A549 (cell line): ENCODE results near the gene ANKS1B.

Experiments
- BHLHE40 ChIP-seq: IDR thresholded peaks from 2 replicates; pipeline ENCODE4 v1.6.1; 2012; ENCODE audit warnings: low read depth, low read length, inconsistent platforms
- CBX2 ChIP-seq: fragments of 200-600 bp; sonication (generic); IDR thresholded peaks from 2 replicates; pipeline ENCODE4 v1.6.1; 2016; ENCODE audit warnings: low read depth, mild to moderate bottlenecking, borderline replicate concordance
- CBX8 ChIP-seq: fragments of 200-600 bp; sonication (generic); IDR thresholded peaks from 2 replicates; pipeline ENCODE4 v1.6.1; 2016
- CEBPB ChIP-seq, 2 experiments: fragments of >200 bp in 1 of 2; sonication (Bioruptor Twin) in 1 of 2; formaldehyde crosslinking in 1 of 2; IDR thresholded peaks; 2 replicates each; pipeline ENCODE4 v1.6.1; 2012 to 2016
- CHD2 ChIP-seq: fragments of 150-350 bp; IDR thresholded peaks from 2 replicates; pipeline ENCODE4 v1.6.1; 2014; ENCODE audit warnings: low read length; ENCODE audit not compliant: partially characterized antibody
- EP300 ChIP-seq, 2 experiments: fragments of >200 bp; sonication (Bioruptor Twin); formaldehyde crosslinking; IDR thresholded peaks; 2 replicates in 1 of 2; 3 replicates in 1 of 2; pipeline ENCODE4 v1.6.1; 2016 to 2017
- MAZ ChIP-seq: fragments of 150-350 bp; IDR thresholded peaks from 2 replicates; pipeline ENCODE4 v1.6.1; 2014; ENCODE audit warnings: antibody characterized with exemption, low read depth, low read length, borderline replicate concordance
- POLR2A ChIP-seq: IDR thresholded peaks from 2 replicates; pipeline ENCODE4 v1.6.1; 2012; ENCODE audit warnings: mild to moderate bottlenecking, low read length
- POLR2AphosphoS2 ChIP-seq: conservative IDR thresholded peaks from 2 replicates; pipeline ENCODE4 v1.6.1; 2012; ENCODE audit warnings: low read length, improper control_type of control experiment, inconsistent platforms
- RAD21 ChIP-seq, 2 experiments: fragments of >200 bp in 1 of 2; sonication (Bioruptor Twin) in 1 of 2; formaldehyde crosslinking in 1 of 2; IDR thresholded peaks in 1 of 2; conservative IDR thresholded peaks in 1 of 2; 2 replicates in 1 of 2; 3 replicates in 1 of 2; pipeline ENCODE4 v1.6.1; 2012 to 2018; ENCODE audit warnings: inconsistent platforms in 1 of 2
- TF ChIP-seq, protein P1 (sequence below): fragments of >200 bp; sonication (Bioruptor Twin); formaldehyde crosslinking; IDR thresholded peaks from 3 replicates; pipeline ENCODE4 v1.5.1; 2016
- TF ChIP-seq, protein P2 (sequence below): fragments of 200-600 bp; sonication (generic); IDR thresholded peaks from 2 replicates; pipeline ENCODE4 v1.6.1; 2016; ENCODE audit warnings: antibody characterized with exemption, mild to moderate bottlenecking, moderate library complexity

DNA sequence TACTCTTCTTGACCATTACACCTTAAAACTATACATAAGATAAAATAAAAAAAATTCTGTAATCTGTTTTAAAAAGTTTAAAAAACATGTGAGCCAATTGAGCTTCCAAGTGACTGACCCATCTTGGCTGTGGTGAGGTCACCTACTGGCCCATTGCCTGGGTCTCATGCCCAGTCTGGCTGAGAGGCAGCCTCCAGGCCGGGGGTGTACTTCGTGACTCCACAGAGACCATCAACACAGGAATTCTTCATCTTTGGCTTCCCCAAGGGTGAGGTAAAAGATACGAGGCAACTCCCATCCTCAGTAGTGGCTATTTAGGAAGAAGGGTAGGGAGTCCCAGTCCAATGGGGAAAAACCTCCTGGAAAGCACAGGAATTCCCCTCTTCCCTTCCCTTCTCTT, 1226.4 kb downstream of the ANKS1B start:
- TF ChIP-seq, protein P1, sequence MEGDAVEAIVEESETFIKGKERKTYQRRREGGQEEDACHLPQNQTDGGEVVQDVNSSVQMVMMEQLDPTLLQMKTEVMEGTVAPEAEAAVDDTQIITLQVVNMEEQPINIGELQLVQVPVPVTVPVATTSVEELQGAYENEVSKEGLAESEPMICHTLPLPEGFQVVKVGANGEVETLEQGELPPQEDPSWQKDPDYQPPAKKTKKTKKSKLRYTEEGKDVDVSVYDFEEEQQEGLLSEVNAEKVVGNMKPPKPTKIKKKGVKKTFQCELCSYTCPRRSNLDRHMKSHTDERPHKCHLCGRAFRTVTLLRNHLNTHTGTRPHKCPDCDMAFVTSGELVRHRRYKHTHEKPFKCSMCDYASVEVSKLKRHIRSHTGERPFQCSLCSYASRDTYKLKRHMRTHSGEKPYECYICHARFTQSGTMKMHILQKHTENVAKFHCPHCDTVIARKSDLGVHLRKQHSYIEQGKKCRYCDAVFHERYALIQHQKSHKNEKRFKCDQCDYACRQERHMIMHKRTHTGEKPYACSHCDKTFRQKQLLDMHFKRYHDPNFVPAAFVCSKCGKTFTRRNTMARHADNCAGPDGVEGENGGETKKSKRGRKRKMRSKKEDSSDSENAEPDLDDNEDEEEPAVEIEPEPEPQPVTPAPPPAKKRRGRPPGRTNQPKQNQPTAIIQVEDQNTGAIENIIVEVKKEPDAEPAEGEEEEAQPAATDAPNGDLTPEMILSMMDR = no peak
- TF ChIP-seq CBX8 = no peak
- TF ChIP-seq CHD2 = no peak
- no peak for TF ChIP-seq POLR2A
- no peak for TF ChIP-seq EP300 (IDR thresholded peaks at IDR 0.05)
- TF ChIP-seq CEBPB (IDR thresholded peaks at IDR 0.05) = no peak
- TF ChIP-seq BHLHE40 = no peak
- no peak for TF ChIP-seq RAD21 (conservative IDR thresholded peaks at IDR 0.05 in 1 of 2, IDR thresholded peaks at IDR 0.05 in 1 of 2)
- TF ChIP-seq CBX2 = no peak
- TF ChIP-seq, protein P2, sequence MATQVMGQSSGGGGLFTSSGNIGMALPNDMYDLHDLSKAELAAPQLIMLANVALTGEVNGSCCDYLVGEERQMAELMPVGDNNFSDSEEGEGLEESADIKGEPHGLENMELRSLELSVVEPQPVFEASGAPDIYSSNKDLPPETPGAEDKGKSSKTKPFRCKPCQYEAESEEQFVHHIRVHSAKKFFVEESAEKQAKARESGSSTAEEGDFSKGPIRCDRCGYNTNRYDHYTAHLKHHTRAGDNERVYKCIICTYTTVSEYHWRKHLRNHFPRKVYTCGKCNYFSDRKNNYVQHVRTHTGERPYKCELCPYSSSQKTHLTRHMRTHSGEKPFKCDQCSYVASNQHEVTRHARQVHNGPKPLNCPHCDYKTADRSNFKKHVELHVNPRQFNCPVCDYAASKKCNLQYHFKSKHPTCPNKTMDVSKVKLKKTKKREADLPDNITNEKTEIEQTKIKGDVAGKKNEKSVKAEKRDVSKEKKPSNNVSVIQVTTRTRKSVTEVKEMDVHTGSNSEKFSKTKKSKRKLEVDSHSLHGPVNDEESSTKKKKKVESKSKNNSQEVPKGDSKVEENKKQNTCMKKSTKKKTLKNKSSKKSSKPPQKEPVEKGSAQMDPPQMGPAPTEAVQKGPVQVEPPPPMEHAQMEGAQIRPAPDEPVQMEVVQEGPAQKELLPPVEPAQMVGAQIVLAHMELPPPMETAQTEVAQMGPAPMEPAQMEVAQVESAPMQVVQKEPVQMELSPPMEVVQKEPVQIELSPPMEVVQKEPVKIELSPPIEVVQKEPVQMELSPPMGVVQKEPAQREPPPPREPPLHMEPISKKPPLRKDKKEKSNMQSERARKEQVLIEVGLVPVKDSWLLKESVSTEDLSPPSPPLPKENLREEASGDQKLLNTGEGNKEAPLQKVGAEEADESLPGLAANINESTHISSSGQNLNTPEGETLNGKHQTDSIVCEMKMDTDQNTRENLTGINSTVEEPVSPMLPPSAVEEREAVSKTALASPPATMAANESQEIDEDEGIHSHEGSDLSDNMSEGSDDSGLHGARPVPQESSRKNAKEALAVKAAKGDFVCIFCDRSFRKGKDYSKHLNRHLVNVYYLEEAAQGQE = no peak
- no peak for TF ChIP-seq POLR2AphosphoS2
- no peak for TF ChIP-seq MAZ
